HCT116 (cell line): ENCODE results near the gene APOA5. TPM values are rescaled to one million over a fixed set of nuclear protein-coding genes. Genes with fewer than 3 reads are reported as not detected.

ENCODE experiments used
- CTCF ChIP-seq, 3 experiments: fragments of 200-600 bp in 1 of 3; sonication (generic) in 1 of 3; IDR thresholded peaks in 2 of 3; conservative IDR thresholded peaks in 1 of 3; 2 replicates each; pipeline ENCODE4 v1.5.1; 2012 to 2017; ENCODE audit warnings: low read depth in 2 of 3, low read length in 2 of 3, antibody characterized with exemption in 1 of 3, borderline replicate concordance in 1 of 3, control low read depth in 1 of 3, mild to moderate bottlenecking in 1 of 3, mixed read lengths in 1 of 3, mixed run types in 1 of 3, moderate library complexity in 1 of 3; ENCODE audit not compliant: insufficient read depth in 1 of 3
- EGR1 ChIP-seq: IDR thresholded peaks from 2 replicates; pipeline ENCODE4 v1.6.1; 2012; ENCODE audit warnings: low read depth
- ELF1 ChIP-seq: IDR thresholded peaks from 2 replicates; pipeline ENCODE4 v1.6.1; 2012; ENCODE audit warnings: low read depth, borderline replicate concordance
- EZH2 ChIP-seq: fragments of 200-600 bp; sonication (generic); IDR thresholded peaks from 2 replicates; pipeline ENCODE4 v1.6.1; 2017; ENCODE audit warnings: antibody characterized with exemption, mixed run types
- JUND ChIP-seq: IDR thresholded peaks from 2 replicates; pipeline ENCODE4 v1.6.1; 2012
- MAX ChIP-seq: IDR thresholded peaks from 2 replicates; pipeline ENCODE4 v1.6.1; 2012
- POLR2A ChIP-seq: IDR thresholded peaks from 2 replicates; pipeline ENCODE4 v1.7.0; 2011; ENCODE audit warnings: borderline replicate concordance; ENCODE audit not compliant: insufficient read depth, insufficient read length; ENCODE audit errors: extremely low read depth
- REST ChIP-seq: IDR thresholded peaks from 2 replicates; pipeline ENCODE4 v1.6.1; 2012; ENCODE audit warnings: low read depth
- SP1 ChIP-seq: IDR thresholded peaks from 2 replicates; pipeline ENCODE4 v1.6.1; 2012; ENCODE audit warnings: low read depth
- SRF ChIP-seq: IDR thresholded peaks from 2 replicates; pipeline ENCODE4 v1.6.1; 2012; ENCODE audit warnings: low read depth
- ZNF274 ChIP-seq: fragments of 200-500 bp; sonication (Bioruptor generic); IDR thresholded peaks from 2 replicates; pipeline ENCODE4 v1.6.1; 2014; ENCODE audit warnings: mild to moderate bottlenecking, low read depth, low read length, inconsistent platforms
- total RNA-seq: library from RNA; stranded (reverse); gene quantifications from one replicate; pipeline ENCODE4 v1.2.1, GENCODE V29; 2021; ENCODE audit not compliant: unreplicated experiment

Gene APOA5
- total RNA-seq, 1 experiment from 2014 or later = 0.12 TPM

- TF ChIP-seq REST = no peak
- TF ChIP-seq EZH2 = no peak
- TF ChIP-seq MAX = peak; percentile 91
- peak; percentile 83 for TF ChIP-seq EGR1
- TF ChIP-seq POLR2A = peak; percentile 41
- TF ChIP-seq ELF1 = peak; percentile 69
- no peak; the same call in 1 of the 2 replicates for TF ChIP-seq JUND
- TF ChIP-seq SP1 = peak; percentile 80
- no peak for TF ChIP-seq SRF
- TF ChIP-seq CTCF (IDR thresholded peaks at IDR 0.05 in 2 of 3, conservative IDR thresholded peaks at IDR 0.05 in 1 of 3; ENCODE audit: borderline replicate concordance in 1 of 3, insufficient read depth in 1 of 3, low read depth in 2 of 3, low read length in 2 of 3) = no peak
- no peak for TF ChIP-seq ZNF274
These were observed 19.1 kb downstream of the APOA5 start, which contains the start of gene BUD13 (continued) for GRCh38 chr11:116772443-116773202.
